Type B pancreatic cell (in vitro differentiated cells): ENCODE results near the gene GABARAPL1. TPM values are rescaled to one million over a fixed set of nuclear protein-coding genes. Genes with fewer than 3 reads are reported as not detected.
A peak's percentile ranks its signal among the peaks of the same experiment; 100 is the strongest.
"Not testable (repeated sequence)": the region's sequence is repeated elsewhere in the genome, so short reads cannot be mapped to it uniquely, and the experiment has no call there.

Experiments
- DNase-seq: peaks from one replicate; pipeline ENCODE4 v3.0.0; 2021; ENCODE audit warnings: mixed read lengths; ENCODE audit not compliant: unreplicated experiment; ENCODE audit errors: extremely low spot score
- H3K27ac Mint-ChIP-seq: 2 replicates; pipeline ENCODE4 v1.8.0; 2021; ENCODE audit warnings: mild to moderate bottlenecking, mixed read lengths
- H3K27me3 Mint-ChIP-seq: 2 replicates; pipeline ENCODE4 v1.8.0; 2021; ENCODE audit warnings: mixed read lengths
- H3K36me3 Mint-ChIP-seq: 2 replicates; pipeline ENCODE4 v1.8.0; 2021; ENCODE audit warnings: mixed read lengths
- H3K4me1 Mint-ChIP-seq: one replicate; pipeline ENCODE4 v1.8.0; 2021; ENCODE audit warnings: mixed read lengths; ENCODE audit not compliant: unreplicated experiment
- H3K4me3 Mint-ChIP-seq: 2 replicates; pipeline ENCODE4 v1.8.0; 2021; ENCODE audit warnings: mild to moderate bottlenecking, mixed read lengths
- H3K9me3 Mint-ChIP-seq: 2 replicates; pipeline ENCODE4 v1.8.0; 2021; ENCODE audit warnings: mixed read lengths
- CTCF ChIP-seq: fragments of 200-600 bp; sonication (generic); conservative IDR thresholded peaks from 2 replicates; pipeline ENCODE4 v1.5.0; 2021; ENCODE audit warnings: antibody characterized with exemption, mild to moderate bottlenecking
- total RNA-seq: library from RNA; stranded (reverse); gene quantifications from 2 replicates; pipeline ENCODE4 v1.2.1, GENCODE V29; 2021; ENCODE audit warnings: low replicate concordance

Gene GABARAPL1
- total RNA-seq, 1 donor from 2014 or later: 43.5 TPM

- peaks cover 4% of the 10 kb centered on the region for H3K4me1 Mint-ChIP-seq
- no peak for TF ChIP-seq CTCF
- DNase-seq: no peak
- peak overlapping the region; percentile 6 for H3K4me3 Mint-ChIP-seq
- peaks cover 3% of the 10 kb centered on the region for H3K36me3 Mint-ChIP-seq
- H3K9me3 Mint-ChIP-seq: no peaks in the 10 kb centered on the region
- H3K27ac Mint-ChIP-seq: peak overlapping the region; percentile 90
- H3K27me3 Mint-ChIP-seq: peaks cover 9% of the 10 kb centered on the region
These were observed 30.2 kb upstream of the GABARAPL1 start for GRCh38 chr12:10182354-10183049.

- Mint-ChIP-seq H3K9me3 (no peaks in the 10 kb centered on the region), H3K4me1 (peaks cover 3% of the 10 kb centered on the region), H3K27ac (peak overlapping the region; percentile 90), H3K36me3 (peaks cover 3% of the 10 kb centered on the region), H3K27me3 (peaks cover 4% of the 10 kb centered on the region), H3K4me3 (peak overlapping the region; percentile 41)
- no peak for DNase-seq
- TF ChIP-seq CTCF: no peak
These were observed 28.3 kb upstream of the GABARAPL1 start for GRCh38 chr12:10184261-10184843.

- DNase-seq: no peak
- H3K27me3 Mint-ChIP-seq: peaks cover 4% of the 10 kb centered on the region
- H3K27ac Mint-ChIP-seq: peak overlapping the region; percentile 81
- peak overlapping the region; percentile 29 for H3K4me3 Mint-ChIP-seq
- H3K4me1 Mint-ChIP-seq: peaks cover 4% of the 10 kb centered on the region
- no peak for TF ChIP-seq CTCF
- H3K9me3 Mint-ChIP-seq: no peaks in the 10 kb centered on the region
- peaks cover 3% of the 10 kb centered on the region for H3K36me3 Mint-ChIP-seq
These were observed 26.4 kb upstream of the GABARAPL1 start for GRCh38 chr12:10186299-10186698.

- not testable (repeated sequence) for DNase-seq, H3K36me3 Mint-ChIP-seq, H3K27me3 Mint-ChIP-seq, H3K9me3 Mint-ChIP-seq, H3K4me3 Mint-ChIP-seq, H3K4me1 Mint-ChIP-seq, H3K27ac Mint-ChIP-seq
These were observed 25.7 kb upstream of the GABARAPL1 start for GRCh38 chr12:10186958-10187357.

GRCh38 chr12:10189653-10190052, 23.0 kb upstream of the GABARAPL1 start:
- no peaks in the 10 kb centered on the region for H3K9me3 Mint-ChIP-seq
- DNase-seq: no peak
- TF ChIP-seq CTCF: no peak
- peaks cover 4% of the 10 kb centered on the region for H3K4me1 Mint-ChIP-seq
- H3K27me3 Mint-ChIP-seq: peaks cover 5% of the 10 kb centered on the region
- H3K36me3 Mint-ChIP-seq: no peaks in the 10 kb centered on the region
- H3K27ac Mint-ChIP-seq: peak overlapping the region; percentile 88
- H3K4me3 Mint-ChIP-seq: peak overlapping the region; percentile 60

GRCh38 chr12:10190558-10191388, 21.9 kb upstream of the GABARAPL1 start:
- Mint-ChIP-seq H3K9me3 (no peaks in the 10 kb centered on the region), H3K4me3 (peak overlapping the region; percentile 37), H3K27ac (peak overlapping the region; percentile 92), H3K27me3 (peaks cover 8% of the 10 kb centered on the region), H3K36me3 (no peaks in the 10 kb centered on the region), H3K4me1 (peaks cover 4% of the 10 kb centered on the region)
- TF ChIP-seq CTCF: peak; percentile 73
- no peak for DNase-seq
